ENCODE results near the gene KCNJ2. TPM values are rescaled to one million over a fixed set of nuclear protein-coding genes. Genes with fewer than 3 reads are reported as not detected.

KCNJ2 gene
- total RNA-seq, 1 donor from 2014 or later, result 1.6 TPM

GRCh38 chr17:70215656-70216055 lies 46.3 kb downstream of the KCNJ2 start:
- Histone ChIP-seq H3K4me3 (ENCODE audit: low read depth, low read length) (no peak overlapping the region), H3K27me3 (ENCODE audit: control insufficient read depth, insufficient read depth, low read length) (no peaks in the 10 kb centered on the region), H3K36me3 (ENCODE audit: control insufficient read depth, insufficient read depth, low read length) (no peaks in the 10 kb centered on the region)
- FAIRE-seq (no peak), DNase-seq (ENCODE audit: low read depth) (peak; percentile 29)
- TF ChIP-seq, protein P1, sequence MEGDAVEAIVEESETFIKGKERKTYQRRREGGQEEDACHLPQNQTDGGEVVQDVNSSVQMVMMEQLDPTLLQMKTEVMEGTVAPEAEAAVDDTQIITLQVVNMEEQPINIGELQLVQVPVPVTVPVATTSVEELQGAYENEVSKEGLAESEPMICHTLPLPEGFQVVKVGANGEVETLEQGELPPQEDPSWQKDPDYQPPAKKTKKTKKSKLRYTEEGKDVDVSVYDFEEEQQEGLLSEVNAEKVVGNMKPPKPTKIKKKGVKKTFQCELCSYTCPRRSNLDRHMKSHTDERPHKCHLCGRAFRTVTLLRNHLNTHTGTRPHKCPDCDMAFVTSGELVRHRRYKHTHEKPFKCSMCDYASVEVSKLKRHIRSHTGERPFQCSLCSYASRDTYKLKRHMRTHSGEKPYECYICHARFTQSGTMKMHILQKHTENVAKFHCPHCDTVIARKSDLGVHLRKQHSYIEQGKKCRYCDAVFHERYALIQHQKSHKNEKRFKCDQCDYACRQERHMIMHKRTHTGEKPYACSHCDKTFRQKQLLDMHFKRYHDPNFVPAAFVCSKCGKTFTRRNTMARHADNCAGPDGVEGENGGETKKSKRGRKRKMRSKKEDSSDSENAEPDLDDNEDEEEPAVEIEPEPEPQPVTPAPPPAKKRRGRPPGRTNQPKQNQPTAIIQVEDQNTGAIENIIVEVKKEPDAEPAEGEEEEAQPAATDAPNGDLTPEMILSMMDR (IDR thresholded peaks at IDR 0.05; ENCODE audit: insufficient read depth, low read length, severe bottlenecking), result no peak

- no peaks in the 10 kb centered on the region for H3K36me3 ChIP-seq (ENCODE audit: control insufficient read depth, insufficient read depth, low read length)
- no peak overlapping the region for H3K4me3 ChIP-seq (ENCODE audit: low read depth, low read length)
- no peaks in the 10 kb centered on the region for H3K27me3 ChIP-seq (ENCODE audit: control insufficient read depth, insufficient read depth, low read length)
- DNase-seq (ENCODE audit: low read depth) (no peak), FAIRE-seq (no peak)
- TF ChIP-seq, protein P1 (IDR thresholded peaks at IDR 0.05; ENCODE audit: insufficient read depth, low read length, severe bottlenecking), result no peak
Observed at GRCh38 chr17:70217571-70217970, 48.2 kb downstream of the KCNJ2 start.

- DNase-seq (ENCODE audit: low read depth), result peak; percentile 8
- FAIRE-seq, result no peak
- H3K4me3 ChIP-seq (ENCODE audit: low read depth, low read length), result no peak overlapping the region
- TF ChIP-seq, protein P1 (IDR thresholded peaks at IDR 0.05; ENCODE audit: insufficient read depth, low read length, severe bottlenecking), result no peak
- no peaks in the 10 kb centered on the region for H3K27me3 ChIP-seq (ENCODE audit: control insufficient read depth, insufficient read depth, low read length)
- H3K36me3 ChIP-seq (ENCODE audit: control insufficient read depth, insufficient read depth, low read length), result no peaks in the 10 kb centered on the region
Observed at GRCh38 chr17:70225276-70225675, 55.9 kb downstream of the KCNJ2 start.

Other genes with a start within 250 kb of the KCNJ2 start
- not detected in 2 replicates for gene KCNJ16, start 94.3 kb upstream of the KCNJ2 start, total RNA-seq

All from bronchial epithelial cell (primary cell).